COLO668 (cell line): ENCODE measurements around the gene ELOVL2.
A peak's percentile ranks its signal among the peaks of the same experiment; 100 is the strongest.
"Not testable (repeated sequence)": the region's sequence is repeated elsewhere in the genome, so short reads cannot be mapped to it uniquely, and the experiment has no call there.

ENCODE experiments used
- DNase-seq: peaks from one replicate; lab custom pipeline; 2025; ENCODE audit not compliant: unreplicated experiment; lab: John Stamatoyannopoulos, UW

The ELOVL2 gene

DNA sequence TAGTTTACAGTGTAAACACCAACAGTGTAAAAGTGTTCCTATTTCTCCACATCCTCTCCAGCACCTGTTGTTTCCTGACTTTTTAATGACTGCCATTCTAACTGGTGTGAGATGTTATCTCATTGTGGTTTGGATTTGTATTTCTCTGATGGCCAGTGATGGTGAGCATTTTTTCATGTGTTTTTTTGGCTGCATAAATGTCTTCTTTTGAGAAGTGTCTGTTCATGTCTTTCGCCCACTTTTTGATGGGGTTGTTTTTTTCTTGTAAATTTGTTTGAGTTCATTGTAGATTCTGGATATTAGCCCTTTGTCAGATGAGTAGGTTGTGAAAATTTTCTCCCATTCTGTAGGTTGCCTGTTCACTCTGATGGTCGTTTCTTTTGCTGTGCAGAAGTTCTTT, 59.1 kb downstream of the ELOVL2 start:
- DNase-seq, result not testable (repeated sequence)

DNA sequence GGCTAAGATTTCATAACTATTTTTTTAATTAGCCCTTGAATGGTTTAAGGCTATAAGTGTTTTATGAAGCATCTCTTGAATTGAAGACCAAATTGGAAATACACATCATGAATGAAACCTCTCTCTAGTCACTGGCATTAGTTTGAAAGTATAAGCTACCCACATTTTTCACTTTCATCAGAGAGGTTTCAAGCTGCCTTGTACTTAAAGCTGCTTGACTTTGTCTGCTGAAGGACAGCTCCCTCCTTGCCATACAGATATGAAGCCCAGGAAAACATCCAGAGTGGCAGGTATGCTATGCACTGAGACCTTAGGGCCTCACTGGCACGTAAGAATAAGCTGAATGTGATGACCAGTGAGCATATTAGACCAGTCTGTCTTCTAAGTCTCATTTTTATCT, 62.7 kb downstream of the ELOVL2 start:
- no peak for DNase-seq

DNA sequence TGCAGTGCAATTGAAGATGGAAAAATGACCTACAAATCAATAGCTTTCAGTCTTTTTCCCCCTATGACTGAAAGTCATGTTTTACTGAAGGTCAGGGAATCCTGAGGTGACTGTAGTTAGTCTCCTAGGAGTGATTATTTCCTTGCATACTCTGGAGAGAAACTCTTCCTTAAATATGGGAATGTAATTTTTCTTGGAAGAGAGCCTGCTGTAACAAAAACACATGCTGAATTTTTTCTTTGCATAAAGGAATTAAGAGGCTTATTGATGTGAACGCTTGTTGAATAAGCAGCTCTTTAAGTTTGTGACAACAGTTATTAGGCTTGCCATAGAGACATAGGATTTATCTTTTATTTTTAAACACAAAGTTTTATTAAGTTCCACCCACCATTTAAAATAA, 64.5 kb downstream of the ELOVL2 start:
- no peak for DNase-seq

DNA sequence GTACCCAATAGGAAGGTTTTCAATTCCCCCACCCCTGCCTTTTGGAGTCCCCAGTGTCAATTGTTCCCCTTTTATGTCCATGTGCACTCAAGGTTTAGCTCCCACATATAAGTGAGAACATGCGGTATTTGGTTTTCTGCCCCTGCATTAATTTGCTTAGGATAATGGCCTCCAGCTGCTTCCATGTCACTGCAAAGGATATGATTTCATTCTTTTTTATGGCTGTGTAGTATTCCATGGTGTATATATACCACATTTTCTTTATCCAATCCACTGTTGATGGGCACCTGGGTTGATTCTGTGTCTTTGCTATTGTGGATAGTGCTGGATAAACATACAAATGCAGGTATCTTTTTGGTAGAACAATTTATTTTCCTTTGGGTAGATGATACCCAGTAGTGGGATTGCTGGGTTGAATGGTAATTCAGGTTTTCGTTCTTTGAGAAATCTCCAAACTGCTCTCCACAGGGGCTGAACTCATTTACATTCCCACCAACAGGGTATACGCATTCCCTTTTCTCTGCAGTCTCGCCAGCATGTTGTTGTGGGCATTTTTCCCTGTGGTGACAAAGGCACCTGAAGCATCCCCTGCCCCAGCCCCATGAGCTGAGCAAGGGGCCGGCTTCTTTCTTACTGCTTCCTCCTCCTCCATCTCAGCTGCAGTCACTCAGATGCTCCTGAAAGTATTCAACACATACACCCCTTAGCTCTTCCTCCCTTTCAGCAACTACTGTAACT, 66.7 kb downstream of the ELOVL2 start:
- no peak for DNase-seq

DNA sequence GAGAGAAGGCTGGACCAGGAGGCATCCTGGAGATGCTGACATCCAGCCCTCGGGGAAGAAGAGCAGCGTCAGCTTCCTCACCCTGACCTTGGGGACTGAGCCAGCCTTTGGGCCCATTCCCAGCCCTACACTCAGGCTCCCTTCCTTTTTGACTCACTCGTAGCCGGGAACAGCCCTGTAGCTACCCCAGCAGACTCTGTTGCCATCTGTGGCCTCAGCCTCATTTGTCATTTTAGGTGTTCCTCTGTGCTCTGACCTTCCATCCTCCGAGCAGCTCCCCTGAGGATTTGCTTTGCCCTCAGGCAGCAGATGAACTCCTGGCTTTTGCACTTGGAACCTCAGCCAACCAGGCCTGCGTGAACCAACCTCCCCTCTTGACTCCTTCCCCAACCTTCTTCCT, 67.5 kb downstream of the ELOVL2 start:
- no peak for DNase-seq

DNA sequence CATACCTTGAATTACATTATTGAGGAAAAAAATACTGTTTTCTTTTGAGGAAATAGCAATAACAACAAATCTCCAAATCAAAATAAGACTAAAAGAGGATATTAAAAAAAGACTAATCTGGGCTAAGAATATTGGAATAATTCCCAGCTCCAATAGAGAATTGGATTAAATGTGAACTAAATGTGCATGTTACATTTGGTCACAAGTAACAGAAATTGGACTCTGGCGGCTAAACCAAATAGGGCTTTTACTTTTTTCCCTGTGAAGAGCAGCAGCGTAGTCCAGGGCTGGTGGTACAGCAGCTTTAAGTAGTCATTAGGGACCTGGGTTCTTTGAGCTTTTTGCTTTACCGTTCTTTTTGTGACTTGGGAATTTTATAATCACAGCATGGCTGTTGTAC, 71.9 kb downstream of the ELOVL2 start:
- no peak for DNase-seq

DNA sequence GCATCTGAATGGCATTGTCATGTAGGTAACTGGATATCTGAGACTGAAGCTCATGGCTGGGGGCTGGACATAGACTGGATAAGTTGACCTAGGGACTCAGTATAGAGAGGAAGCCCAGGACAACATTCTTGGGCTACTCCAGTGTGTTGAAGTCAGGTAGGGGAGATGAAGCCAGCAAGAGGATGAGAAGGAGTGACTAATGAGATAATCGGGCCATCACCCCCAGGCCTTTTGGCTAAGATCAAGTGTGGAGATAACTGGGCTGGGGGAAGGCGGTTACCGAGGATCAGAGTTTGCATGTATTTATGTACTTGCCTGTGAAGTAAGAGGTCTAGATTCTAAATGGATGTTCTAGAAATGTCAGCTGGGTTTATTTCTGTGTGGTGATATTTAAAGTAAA, 73.4 kb downstream of the ELOVL2 start:
- no peak for DNase-seq

DNA sequence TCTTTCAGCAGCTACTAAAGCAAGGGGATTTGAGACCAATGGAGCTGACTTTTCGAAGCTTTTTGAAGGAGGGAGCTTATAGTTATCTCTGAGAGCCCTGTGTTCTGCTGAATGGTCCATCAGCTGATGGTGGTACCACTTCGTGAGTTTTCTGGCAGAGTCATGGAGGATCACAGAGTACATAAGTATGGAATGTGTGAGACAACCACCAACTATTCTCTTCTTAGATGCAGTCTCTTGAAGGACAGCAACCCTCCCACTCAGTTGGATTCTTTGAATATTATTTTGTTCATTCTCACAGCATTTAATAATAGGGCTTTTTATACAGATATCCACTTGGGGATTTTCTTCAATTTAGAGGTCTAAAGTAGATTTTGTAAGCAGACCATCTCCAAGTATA, 75.3 kb downstream of the ELOVL2 start:
- DNase-seq, result no peak

DNA sequence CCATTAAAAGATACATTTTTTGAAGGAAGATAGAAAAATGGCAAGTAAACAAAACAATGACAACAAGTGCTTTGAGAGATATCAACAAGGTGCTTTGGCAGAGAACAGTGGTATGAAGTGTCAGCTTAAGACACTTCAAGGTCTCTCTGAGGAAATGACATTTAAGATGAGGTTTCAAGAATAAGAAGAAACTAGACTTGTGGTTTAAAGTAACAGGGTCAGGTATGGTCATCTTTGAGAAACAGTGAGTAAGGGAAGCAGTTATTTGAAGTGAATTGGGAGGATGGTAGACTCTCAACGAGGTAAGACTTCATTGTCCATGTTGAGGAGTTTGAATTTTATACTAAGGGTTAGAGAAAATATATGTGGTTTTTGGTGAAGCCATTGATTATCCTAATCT, 79.4 kb downstream of the ELOVL2 start:
- DNase-seq, result no peak

DNA sequence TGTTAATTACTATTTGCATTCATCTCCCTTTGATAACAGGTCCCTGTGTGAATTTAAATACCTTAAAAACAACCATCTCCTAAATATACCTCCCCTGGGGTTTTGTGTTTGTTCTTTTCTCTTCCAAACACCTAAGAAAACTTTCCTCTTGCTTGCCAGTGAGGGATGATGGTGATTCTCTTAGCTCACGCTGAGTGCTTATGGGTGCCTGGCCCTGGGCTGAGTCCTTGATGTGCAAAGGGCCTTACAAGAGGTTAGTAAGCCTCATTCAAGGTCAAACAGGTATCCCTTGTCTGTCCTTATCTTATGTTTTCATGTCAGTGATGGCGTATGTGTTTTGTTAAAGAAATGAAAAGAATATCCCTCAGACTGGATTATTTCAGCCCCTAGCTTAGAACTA, 81.0 kb downstream of the ELOVL2 start:
- DNase-seq, result no peak

DNA sequence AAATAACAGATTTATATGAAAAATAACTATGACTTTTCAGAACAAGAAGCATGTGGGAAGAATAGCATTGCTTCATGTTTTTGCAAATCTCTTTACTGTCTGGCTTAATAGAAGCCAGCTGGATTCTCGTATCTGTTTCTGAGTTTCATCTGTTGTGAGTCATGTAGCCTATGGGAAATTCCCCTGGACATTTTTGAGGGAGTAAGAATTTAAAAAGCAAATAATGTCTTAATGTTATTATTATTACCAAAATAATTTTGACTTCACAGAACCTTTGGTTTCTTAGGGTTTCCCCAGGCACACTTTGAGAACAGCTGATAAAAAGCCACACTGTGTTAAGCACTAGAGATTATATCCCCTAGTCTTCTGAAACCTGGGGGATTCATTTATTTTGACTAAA, 81.4 kb downstream of the ELOVL2 start:
- DNase-seq, result no peak

DNA sequence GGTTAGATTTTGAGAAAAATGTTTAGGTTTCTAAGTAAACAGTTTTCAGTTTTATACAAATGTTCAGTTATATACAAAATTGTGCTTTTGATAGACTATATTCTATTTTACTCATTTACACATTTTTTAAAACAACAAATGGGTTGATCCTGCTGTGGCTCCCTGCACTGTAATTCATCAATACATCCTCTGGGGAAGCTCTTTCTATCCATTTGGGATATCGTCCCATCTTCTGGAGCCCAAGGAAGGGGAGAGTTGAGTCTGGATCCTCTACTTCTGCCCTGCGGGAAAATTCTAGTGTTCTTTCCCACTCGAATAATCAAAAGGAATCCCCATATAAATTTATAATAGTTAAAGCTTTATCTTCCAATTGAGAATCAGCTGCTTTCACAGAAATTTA, 82.3 kb downstream of the ELOVL2 start:
- DNase-seq, result no peak

DNA sequence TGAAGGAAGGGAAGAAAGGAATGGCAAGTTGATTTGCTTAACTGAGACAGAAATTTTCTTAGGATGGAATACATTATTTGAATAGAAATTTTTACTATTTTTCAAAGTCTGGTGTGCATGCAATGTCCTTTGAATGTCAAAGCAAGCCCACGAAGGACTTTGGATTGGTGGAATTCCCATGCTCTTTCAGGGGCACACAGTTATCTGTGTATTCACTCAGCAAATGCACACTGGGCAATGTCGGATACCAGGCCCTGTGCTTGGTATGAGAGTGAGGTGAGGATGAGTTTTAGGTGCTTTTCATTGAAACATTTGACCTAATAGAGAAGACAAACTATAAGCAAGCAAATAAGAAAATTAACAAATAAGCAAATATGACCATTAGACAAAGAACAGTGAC, 83.9 kb downstream of the ELOVL2 start:
- DNase-seq, result no peak

DNA sequence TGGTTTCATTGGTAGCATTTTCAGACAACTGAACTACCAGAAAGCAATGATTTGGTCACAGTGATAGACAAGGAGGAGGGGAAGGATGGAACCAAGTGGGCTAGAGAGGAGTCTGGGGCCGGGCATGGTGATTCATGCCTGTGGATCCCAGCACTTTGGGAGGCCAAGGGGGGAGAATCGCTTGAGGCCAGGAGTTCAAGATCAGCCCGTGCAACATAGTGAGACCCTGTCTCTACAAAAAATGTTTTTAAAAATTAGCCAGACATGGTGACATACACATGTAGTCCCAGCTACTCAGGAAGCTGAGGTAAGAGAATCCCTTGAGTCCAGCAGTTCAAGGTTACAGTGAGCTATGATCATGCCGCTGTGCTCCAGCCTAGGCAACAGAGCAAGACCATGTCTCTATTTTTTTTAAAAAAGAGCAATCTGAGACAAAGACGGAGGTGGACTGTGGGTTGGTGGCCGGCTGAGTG, 86.7 kb downstream of the ELOVL2 start:
- no peak for DNase-seq

DNA sequence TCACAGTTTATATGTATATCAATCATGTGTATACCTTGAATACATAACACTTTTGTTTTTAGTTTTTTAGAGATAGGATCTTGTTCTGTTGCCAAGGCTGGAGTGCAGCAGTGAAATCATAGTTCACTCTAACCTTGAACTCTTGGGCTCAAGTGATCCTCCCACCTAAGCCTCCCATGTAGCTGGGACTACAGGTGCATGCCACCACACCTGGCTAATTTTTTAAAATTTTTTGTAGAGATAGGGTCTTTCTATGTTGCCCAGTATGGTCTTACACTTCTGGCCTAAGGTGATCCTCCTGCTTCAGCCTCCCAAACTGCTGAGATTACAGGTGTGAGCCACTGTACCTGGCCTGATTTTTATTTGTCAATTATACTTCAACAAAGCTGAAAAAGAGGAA, 87.3 kb downstream of the ELOVL2 start:
- DNase-seq, result no peak

DNA sequence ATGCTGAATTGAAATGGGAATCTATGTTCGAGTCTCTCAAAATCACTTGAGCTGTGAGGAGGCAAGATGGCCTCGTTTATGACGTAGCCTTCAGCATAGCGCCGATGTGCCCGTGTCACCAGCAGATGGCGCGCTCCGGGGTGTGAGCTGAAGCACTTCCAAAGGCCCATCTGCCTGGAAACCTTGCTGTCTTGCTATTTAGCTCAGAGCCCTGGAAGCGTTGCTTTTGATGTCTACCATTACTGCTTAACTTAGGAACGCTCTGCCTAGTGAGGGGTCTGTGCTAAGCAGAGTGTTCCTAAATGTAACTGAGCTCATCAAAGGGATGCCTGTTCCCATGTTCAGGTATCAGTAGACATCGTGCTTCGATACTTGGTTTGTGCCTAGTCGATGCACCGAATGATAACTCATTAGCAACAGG, 89.5 kb downstream of the ELOVL2 start:
- DNase-seq, result peak; percentile 32

DNA sequence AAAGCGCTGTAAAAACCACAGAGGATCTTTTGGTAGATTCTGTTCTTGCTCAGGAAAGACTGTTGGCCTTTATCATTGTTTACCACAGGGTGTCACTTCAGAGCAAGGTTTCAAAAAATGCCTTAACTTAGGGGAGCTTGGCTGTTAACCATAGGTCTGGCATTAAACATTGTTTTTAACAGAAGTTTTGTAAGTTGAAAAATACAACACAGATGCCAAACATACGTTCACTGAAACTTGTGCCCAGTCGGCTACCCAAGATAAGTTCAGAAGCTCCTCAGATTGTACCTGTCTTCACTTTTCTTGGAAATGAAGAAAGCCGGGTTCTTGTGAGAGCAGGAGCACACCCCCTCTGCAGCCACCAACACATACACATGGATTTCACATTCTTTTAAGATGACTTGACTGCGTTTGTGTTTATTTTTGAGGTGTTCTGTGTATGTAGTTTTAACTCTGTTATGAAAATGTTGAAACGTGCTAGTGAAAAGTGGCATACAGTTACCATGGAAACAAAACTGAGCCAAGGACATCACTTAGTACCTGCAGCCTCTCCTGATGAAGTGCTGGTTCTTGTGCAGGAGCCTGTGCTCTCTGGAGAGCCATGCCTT, 92.3 kb downstream of the ELOVL2 start:
- no peak for DNase-seq

DNA sequence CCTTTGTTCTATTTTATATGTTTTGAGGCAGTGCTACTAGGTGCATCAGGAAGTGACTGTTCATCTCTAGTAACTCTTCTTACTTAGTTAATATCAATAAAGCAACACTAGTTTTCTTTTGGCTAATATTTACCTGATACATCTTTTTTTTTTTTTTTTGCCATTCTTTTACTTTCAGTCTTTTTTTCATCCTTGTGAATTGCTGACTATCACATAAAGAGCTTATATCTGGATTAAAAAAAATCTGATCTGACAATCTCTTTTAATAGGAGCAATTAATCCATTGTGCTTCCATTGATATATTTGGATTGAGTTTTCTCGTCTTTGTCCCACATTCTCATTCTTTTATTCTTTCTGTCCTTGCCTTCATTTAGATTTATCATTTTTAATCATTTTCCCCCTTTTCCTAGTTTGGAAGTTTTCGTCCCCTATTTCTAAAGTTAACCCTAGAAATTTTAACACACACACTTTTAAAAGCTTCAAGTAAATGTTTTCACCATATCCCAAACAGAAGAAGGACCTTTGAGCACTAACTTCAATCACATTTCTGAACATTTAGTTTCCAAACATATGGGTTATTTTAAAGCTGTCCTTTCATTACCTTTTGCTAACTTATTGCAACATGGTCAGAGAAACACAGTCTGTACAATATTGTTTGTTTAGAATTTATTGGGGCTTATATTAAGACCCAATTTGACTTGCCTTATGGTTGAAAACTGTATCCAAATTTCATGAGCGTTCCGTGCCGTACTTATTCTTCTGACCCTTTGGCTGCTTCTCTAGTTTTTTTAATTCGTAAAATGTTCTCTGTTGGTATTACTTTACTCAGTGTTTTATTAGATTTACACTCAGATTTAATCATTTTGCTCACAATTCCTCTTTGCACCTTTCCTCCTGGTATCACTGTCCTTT, 94.3 kb downstream of the ELOVL2 start:
- no peak for DNase-seq

DNA sequence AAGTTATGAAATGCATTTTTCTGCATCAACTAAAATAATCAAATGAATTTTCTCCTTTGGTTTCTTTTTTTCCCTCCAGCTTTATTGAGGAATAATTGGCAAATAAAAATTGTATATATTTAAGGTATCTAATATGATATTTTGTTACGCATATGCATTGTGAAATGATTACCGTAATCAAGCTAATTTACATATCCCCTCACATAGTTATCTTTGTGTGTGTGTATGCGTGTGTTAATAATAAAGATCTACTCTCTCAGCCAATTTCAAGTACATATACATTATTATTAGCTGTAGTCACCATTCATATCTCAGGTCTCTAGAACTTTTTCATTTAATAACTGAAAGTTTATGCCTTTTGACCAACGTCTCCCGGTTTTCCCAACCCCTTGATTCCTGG, 96.1 kb downstream of the ELOVL2 start:
- DNase-seq, result no peak

DNA sequence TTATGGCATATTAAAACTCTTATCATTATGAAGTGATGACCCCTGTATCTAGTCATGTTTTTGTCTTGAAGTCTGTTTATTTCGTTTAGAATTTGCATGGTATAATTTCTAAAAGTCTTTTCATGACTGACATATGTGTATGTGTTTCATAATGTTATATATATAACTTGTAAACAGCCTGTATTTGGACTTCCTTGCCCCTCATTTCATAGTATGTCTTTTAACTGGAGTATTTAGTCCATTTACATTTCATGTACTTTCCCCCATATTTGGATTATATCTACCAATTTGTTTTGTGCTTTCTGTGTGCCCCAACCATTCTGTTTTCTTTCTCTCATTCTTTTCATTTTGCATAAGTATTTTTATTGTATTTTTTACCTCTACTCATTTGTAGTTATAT, 98.3 kb downstream of the ELOVL2 start:
- DNase-seq, result no peak

DNA sequence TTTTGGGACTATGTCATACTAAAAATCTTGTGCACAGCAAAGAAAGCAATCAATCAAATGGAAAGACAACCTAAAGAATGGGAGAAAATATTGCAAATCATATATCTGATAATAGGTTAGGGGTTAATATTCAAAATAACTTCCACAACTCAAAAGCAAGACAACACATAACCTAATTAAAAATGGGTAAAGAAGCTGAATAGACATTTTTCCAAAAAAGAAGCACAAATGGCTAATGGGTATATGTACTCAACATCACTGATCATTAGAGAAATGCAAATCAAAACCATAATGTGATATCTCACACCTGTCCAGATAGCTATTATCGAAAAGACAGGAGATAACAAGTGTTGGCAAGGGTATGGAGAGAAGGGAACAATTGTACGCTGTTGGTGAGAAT, 104.3 kb downstream of the ELOVL2 start:
- no peak for DNase-seq

DNA sequence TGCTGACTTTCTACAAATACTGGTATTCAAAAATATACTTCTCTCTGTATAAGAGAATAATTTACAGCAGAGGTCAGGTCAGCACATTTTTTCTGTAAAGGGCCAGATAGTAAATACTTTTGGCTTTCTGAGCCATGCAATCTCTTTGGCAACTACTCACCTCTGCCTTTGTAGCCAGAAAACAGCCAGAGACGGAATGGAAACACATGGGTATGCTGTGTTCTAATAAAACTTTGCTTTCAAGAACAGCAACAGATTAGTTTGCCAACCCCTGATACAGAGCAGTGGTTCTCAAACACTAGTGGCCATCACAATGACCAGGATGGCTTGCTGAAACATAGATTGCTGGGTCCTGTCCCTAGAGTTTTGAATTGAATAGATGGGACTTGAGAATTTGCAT, 111.0 kb downstream of the ELOVL2 start:
- no peak for DNase-seq
